Measurements from ENCODE around the gene HIRA.

- TF ChIP-seq CTCF (IDR thresholded peaks at IDR 0.05; ENCODE audit: low read depth, low read length, missing input control) (no peak), TAF1 (conservative IDR thresholded peaks at IDR 0.05) (no peak), RAD21 (IDR thresholded peaks at IDR 0.05) (no peak)
Measured at GRCh38 chr22:19352766-19353165, 78.8 kb downstream of the HIRA start.
